ENCODE data around the gene RIBC1. TPM values are rescaled to one million over a fixed set of nuclear protein-coding genes. Genes with fewer than 3 reads are reported as not detected.
"Not testable (repeated sequence)": the region's sequence is repeated elsewhere in the genome, so short reads cannot be mapped to it uniquely, and the experiment has no call there.

Gene RIBC1
- total RNA-seq, 2 donors from 2014 or later, result 1.1 to 1.5 TPM

DNA sequence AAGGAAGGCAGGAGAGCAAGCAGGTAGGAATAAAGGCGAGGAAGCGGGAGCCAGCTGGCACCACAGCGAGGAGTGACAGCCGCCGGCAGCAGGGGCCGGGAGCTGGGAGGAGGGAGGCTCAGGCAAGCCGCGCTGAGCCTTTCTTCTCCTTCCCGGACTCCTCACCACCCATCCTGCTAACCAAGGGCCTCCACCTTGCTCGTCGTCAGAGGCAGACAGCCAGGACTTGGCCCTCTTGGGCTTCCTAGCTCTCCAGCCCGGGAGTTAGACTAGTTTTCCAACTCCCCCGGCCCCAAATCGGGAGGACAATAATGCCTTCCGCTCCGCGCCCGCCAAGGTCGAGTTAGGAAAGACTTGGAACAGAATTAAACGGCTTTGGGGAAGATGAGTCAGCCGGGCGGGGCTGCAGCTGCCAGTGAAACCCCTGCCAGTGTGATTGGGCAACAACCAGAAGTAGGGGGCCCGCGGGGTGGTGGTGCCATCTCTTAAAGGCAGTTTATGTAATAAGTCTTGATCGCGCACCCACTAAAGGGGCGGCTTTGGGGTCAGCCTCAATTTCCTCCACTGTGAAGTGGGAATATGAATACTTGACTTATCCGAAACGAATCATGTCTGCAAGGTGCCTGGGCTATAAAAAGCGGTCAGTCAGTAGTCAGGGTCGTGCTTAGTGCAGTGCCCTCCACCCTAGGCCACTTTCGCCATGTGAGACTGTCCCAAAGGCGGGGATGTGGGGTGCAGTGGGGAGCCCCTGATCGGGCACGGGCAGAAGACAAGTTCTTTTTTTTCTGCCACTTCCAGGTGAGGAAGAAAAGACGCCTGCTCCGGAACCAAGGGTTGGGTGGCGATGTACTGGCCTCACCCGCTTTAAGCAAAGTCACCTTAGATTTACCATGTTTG lies 18.2 kb downstream of the RIBC1 start:
- H3K4me1 Mint-ChIP-seq (ENCODE audit: low read depth in 2 of 2), result peaks cover 14 to 32% of the 10 kb centered on the region in 2 donors
- DNase-seq (ENCODE audit: low spot score), result peak; percentile 72
- H3K9me3 Mint-ChIP-seq, result no peaks in the 10 kb centered on the region
- peak; percentile 3 to 52 for ATAC-seq
- peaks cover 0 to 15% of the 10 kb centered on the region in 2 donors for H3K27me3 Mint-ChIP-seq
- H3K36me3 Mint-ChIP-seq, result no peaks in the 10 kb centered on the region
- H3K27ac Mint-ChIP-seq, result peak overlapping the region; percentile 52 to 67
- H3K4me3 Mint-ChIP-seq, result peak overlapping the region; percentile 80

DNA sequence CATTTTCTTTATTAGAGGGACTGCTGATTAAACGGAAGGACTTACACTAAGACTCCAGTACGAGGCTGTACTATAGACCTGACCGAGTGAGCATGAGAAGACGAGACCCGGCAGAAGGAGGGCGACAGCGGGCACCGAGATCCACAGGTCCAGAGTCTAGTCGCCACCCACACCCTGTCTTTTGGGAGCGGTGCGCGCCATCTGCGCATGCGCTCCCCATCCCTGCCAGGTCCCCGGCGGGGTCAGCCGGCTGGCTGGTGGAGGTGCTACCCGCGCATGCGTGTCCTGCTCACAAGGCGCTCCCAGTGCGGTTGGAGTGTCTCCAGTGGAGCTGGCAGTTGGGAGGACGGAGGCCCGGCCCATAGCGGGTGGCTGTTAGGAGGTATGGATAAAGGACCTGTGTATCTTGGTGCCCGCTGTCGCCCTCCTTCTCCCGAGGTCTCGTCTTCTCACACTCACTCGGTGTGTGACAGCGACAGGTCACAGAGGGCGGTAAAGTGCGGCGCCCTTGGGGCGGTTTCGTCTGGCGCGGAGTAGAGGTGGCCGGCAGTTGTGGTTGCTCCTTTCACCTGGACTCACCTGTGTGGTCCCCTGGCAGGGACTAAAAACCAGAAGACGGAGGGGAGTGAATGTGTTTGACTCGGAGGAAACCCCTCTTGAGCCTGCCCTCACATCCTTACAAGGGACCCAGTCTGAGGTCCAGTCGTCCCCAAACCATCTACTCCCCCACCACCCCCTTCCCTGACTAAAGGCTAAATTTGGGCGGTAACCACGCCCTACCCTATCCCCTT lies 19.1 kb downstream of the RIBC1 start:
- Mint-ChIP-seq H3K9me3 (no peaks in the 10 kb centered on the region), H3K36me3 (no peaks in the 10 kb centered on the region), H3K4me1 (ENCODE audit: low read depth in 2 of 2) (peaks cover 14 to 26% of the 10 kb centered on the region in 2 donors), H3K27me3 (peaks cover 0 to 17% of the 10 kb centered on the region in 2 donors), H3K4me3 (peak overlapping the region; percentile 80), H3K27ac (peak overlapping the region in 1 of 2 donors; percentile 31)
- DNase-seq (ENCODE audit: low spot score) (peak; percentile 85), ATAC-seq (peak; percentile 88 to 89)

DNA sequence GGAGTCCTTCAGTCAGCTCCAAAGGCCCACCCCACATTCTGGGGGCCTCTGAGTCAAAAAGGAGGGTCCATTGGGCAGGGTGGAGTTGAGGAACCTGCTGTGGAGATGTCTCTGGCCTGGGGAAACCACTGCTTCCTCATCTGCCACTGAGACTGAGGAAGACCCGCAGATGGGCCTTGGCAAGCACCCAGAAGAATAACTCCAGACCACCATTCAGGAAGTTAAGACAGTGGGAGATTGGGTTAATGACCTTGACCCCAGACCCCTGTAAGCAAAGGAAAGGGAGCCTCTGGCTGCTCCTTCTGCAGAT lies 19.6 kb downstream of the RIBC1 start:
- Mint-ChIP-seq H3K27ac (no peak overlapping the region), H3K9me3 (no peaks in the 10 kb centered on the region), H3K4me3 (peak overlapping the region; percentile 80), H3K36me3 (no peaks in the 10 kb centered on the region), H3K27me3 (peaks cover 0 to 17% of the 10 kb centered on the region in 2 donors), H3K4me1 (ENCODE audit: low read depth in 2 of 2) (peaks cover 14 to 26% of the 10 kb centered on the region in 2 donors)
- no peak for ATAC-seq
- no peak for DNase-seq (ENCODE audit: low spot score)

DNA sequence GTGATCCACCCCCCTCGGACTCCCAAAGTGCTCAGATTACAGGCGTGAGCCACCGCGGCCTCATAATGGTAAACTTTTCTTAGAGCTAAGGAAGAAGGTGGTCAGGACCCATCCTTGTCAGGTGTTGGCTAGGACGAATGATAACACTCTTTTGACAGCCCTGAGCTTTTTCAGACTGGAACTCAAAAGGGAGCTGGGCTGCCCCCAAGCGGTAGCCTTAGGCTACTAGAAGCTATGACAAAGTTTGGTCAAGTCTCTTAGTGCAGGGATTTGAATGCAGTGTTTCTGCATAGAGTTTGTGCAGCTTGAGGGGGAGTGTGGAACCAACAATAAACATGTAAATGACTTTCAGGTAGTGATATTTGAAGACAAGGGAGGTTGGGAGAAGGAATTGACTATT lies 23.3 kb downstream of the RIBC1 start:
- Mint-ChIP-seq H3K27me3 (peaks cover 0 to 12% of the 10 kb centered on the region in 2 donors), H3K4me1 (ENCODE audit: low read depth in 2 of 2) (peaks cover 0 to 7% of the 10 kb centered on the region in 2 donors), H3K27ac (no peak overlapping the region), H3K4me3 (no peak overlapping the region), H3K36me3 (no peaks in the 10 kb centered on the region), H3K9me3 (no peaks in the 10 kb centered on the region)
- no peak for DNase-seq (ENCODE audit: low spot score)
- ATAC-seq, result peak in 1 of 2 donors; percentile 54

DNA sequence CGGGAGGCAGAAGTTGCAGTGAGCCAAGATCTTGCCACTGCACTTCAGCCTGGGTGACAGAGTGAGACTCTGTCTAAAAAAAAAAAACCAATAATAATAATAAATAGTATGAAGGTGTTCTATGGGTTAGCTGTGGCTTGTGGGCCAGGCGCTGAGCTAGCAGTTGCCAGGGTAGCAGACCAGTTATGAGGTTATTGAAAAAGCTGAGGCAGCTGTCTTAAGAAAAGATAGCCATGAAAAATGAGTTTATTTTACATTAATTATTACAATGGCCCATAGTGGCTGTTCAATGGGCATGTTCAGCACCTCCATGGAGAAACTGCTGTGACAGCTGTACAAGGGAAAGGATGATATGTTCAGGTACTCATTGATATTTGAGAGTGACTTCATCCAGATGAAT lies 24.8 kb downstream of the RIBC1 start:
- DNase-seq (ENCODE audit: low spot score), result no peak
- Mint-ChIP-seq H3K27me3 (peaks cover 0 to 12% of the 10 kb centered on the region in 2 donors), H3K36me3 (no peaks in the 10 kb centered on the region), H3K27ac (no peak overlapping the region), H3K4me1 (ENCODE audit: low read depth in 2 of 2) (no peaks in the 10 kb centered on the region), H3K4me3 (no peak overlapping the region), H3K9me3 (no peaks in the 10 kb centered on the region)
- ATAC-seq, result no peak

DNA sequence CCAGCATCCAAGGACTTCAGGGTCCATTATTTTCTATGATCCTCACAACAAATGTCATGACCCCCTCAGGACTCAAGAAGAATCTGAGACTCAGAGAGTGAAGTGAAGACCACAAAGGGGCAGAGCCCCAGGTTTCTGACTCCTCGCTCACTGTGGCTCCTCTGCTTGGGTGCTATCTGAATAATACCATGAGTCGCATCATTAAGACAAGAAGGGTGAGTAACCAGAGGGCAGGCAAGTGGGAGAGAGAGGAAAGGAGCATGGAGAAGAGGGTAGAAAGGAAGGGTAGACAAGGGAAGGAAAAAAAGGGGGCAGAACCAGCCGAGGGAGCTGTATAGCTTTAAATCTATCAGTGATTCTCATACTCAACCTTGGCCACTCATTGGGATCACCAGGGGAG lies 27.0 kb downstream of the RIBC1 start:
- Mint-ChIP-seq H3K27me3 (peaks cover 0 to 12% of the 10 kb centered on the region in 2 donors), H3K36me3 (no peaks in the 10 kb centered on the region), H3K4me3 (no peak overlapping the region), H3K27ac (no peak overlapping the region), H3K4me1 (ENCODE audit: low read depth in 2 of 2) (no peaks in the 10 kb centered on the region), H3K9me3 (no peaks in the 10 kb centered on the region)
- DNase-seq (ENCODE audit: low spot score) (no peak), ATAC-seq (no peak)

DNA sequence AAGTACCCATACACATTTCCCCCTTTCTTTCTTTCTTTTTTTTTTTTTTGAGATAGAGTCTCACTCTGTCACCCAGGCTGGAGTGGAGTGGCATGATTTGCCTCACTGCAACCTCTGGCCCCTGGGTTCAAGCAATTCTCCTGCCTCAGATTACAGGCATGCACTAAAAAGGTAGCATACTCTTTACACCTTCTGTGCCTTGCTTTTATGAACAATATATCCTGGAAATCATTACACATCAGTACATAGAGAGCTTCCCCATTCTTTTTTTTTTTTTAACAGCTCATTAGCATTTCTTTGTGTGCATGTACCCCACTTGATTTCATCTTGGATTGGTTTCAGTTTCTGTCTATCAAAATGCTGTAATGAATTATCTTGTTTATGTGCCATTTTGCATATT lies 30.1 kb downstream of the RIBC1 start:
- Mint-ChIP-seq H3K4me3 (no peak overlapping the region), H3K27me3 (peaks cover 6 to 23% of the 10 kb centered on the region in 2 donors), H3K36me3 (no peaks in the 10 kb centered on the region), H3K9me3 (no peaks in the 10 kb centered on the region), H3K4me1 (ENCODE audit: low read depth in 2 of 2) (no peaks in the 10 kb centered on the region), H3K27ac (no peak overlapping the region)
- no peak for ATAC-seq
- no peak for DNase-seq (ENCODE audit: low spot score)

DNA sequence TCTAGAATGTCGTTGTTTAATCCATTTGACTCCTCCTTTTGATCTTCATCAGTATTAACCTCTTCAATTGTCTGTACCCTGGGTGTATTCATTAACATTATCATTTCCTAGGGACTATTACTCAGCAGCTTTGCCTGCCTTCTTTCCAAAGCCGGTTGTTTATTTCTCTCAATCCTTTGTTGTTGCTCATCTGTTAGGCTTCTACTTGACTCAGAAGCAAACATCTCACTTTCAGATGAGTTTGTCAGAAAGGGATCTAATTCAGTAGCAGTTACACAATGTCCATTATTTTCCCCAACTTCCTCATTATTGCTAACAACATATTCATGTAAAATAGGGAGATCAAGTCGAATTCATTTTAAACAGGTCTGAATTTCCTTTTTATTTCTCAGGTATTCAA lies 33.6 kb downstream of the RIBC1 start:
- no peak overlapping the region for H3K27ac Mint-ChIP-seq
- DNase-seq (ENCODE audit: low spot score) (no peak), ATAC-seq (no peak)
- H3K9me3 Mint-ChIP-seq, result no peaks in the 10 kb centered on the region
- H3K4me3 Mint-ChIP-seq, result no peak overlapping the region
- H3K36me3 Mint-ChIP-seq, result no peaks in the 10 kb centered on the region
- H3K4me1 Mint-ChIP-seq (ENCODE audit: low read depth in 2 of 2), result no peaks in the 10 kb centered on the region
- H3K27me3 Mint-ChIP-seq, result peaks cover 13 to 26% of the 10 kb centered on the region in 2 donors

DNA sequence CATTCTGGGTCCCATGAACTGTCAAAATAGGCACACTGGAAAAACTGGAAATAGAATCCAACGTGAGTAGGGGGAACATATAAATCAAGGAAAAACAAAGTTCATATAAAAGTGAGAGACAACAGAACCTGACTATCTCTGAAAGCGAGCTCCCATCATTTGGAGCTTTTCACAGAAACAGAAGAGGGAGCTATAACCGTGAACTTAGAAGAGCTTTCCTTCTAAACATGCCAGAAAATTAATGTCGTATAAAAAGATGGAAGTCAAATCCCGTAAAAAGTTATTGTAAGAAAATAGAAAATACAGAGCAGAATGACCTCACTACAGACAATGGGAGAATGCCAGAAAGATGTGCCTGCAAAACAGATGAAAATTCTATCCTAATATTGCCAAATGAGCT lies 35.4 kb downstream of the RIBC1 start:
- Mint-ChIP-seq H3K27me3 (peaks cover 13 to 27% of the 10 kb centered on the region in 2 donors), H3K4me3 (no peak overlapping the region), H3K27ac (no peak overlapping the region), H3K36me3 (no peaks in the 10 kb centered on the region), H3K9me3 (no peaks in the 10 kb centered on the region), H3K4me1 (ENCODE audit: low read depth in 2 of 2) (no peaks in the 10 kb centered on the region)
- ATAC-seq, result no peak
- no peak for DNase-seq (ENCODE audit: low spot score)

DNA sequence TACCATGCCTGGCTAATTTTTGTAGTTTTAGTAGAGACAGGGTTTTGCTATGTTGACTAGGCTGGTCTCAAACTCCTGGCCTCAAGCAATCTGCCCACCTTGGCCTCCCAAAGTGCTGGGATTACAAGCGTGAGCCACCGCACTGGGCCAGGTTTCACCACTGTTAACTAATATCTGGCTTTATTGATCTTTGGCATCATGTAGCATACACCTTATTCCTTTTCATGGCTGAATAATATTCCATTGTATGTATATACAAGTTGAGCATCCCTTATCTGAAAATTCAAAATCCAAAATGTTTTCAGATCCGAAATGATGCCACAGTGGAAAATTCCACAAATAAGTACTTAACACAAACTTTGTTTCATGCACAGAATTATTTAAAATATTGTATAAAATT lies 46.0 kb downstream of the RIBC1 start:
- ATAC-seq; H3K36me3 Mint-ChIP-seq; H3K27ac Mint-ChIP-seq; H3K9me3 Mint-ChIP-seq; DNase-seq (ENCODE audit: low spot score); H3K4me1 Mint-ChIP-seq (ENCODE audit: low read depth in 2 of 2); H3K4me3 Mint-ChIP-seq: not testable (repeated sequence)
- peaks cover 15 to 25% of the 10 kb centered on the region in 2 donors for H3K27me3 Mint-ChIP-seq

DNA sequence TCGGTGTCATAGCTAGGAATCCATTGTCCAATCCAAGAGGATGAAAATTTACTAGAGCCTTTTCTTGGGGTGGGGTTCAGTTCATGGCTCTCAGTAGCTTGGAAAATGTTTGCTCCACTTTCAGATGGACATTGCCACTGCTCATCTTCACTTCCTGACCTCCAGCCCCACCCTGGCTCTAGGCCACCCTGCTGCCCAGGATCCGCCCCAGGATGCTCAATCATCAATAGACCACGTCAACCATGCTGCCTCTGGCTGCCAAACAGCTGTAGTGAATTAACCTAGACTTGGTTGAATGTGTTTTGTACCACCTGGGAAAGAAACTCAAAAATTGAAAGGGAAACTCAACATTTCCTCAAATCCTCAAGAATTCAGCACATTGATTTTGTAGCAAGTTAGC lies 48.7 kb downstream of the RIBC1 start:
- Mint-ChIP-seq H3K9me3 (no peaks in the 10 kb centered on the region), H3K36me3 (no peaks in the 10 kb centered on the region), H3K27ac (no peak overlapping the region), H3K4me3 (no peak overlapping the region), H3K4me1 (ENCODE audit: low read depth in 2 of 2) (no peaks in the 10 kb centered on the region), H3K27me3 (peaks cover 21 to 29% of the 10 kb centered on the region in 2 donors)
- ATAC-seq (no peak), DNase-seq (ENCODE audit: low spot score) (no peak)

DNA sequence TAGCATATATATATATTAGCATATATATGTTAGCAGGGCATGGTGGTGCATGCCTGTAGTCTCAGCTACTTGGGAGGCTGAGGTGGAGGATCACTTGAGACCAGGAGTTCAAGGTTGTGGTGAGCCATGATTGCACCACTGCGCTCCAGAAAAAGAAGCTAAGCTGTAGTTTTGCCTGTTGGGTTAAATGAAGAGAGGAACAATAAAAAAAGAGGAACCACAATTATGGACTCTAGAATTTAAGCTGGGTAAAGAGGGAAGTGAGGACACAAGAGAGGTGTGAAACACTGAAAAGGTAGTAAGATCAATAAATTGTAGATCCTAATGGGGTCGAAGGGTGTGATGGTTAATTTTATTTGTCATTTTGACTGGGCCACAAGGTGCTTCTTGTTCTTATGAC lies 52.0 kb downstream of the RIBC1 start:
- DNase-seq (ENCODE audit: low spot score), result no peak
- H3K36me3 Mint-ChIP-seq, result no peaks in the 10 kb centered on the region
- no peaks in the 10 kb centered on the region for H3K9me3 Mint-ChIP-seq
- no peak overlapping the region for H3K4me3 Mint-ChIP-seq
- no peaks in the 10 kb centered on the region for H3K4me1 Mint-ChIP-seq (ENCODE audit: low read depth in 2 of 2)
- H3K27ac Mint-ChIP-seq, result no peak overlapping the region
- H3K27me3 Mint-ChIP-seq, result peaks cover 21 to 31% of the 10 kb centered on the region in 2 donors
- ATAC-seq, result no peak

DNA sequence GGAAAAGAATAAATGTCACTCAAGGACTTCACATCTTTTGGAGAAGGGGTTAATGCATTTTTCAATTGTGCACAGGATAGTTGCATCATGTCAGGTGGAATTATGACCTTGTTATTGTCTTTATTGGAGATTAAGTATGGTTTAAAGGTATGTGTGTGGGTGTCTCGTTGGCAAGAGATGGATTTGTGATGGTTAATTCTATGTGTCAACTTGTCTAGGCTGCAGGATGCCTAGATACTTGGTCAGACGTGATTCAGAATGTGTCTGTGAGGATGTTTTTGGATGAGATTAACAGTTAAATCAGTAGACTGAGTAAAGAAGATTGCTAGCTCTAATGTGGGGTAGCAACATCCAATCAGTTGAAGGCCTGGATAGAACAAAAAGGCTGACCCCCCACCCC lies 53.7 kb downstream of the RIBC1 start:
- Mint-ChIP-seq H3K36me3 (no peaks in the 10 kb centered on the region), H3K4me3 (no peak overlapping the region), H3K27me3 (peaks cover 13 to 26% of the 10 kb centered on the region in 2 donors), H3K4me1 (ENCODE audit: low read depth in 2 of 2) (peaks cover 0 to 3% of the 10 kb centered on the region in 2 donors), H3K27ac (no peak overlapping the region), H3K9me3 (no peaks in the 10 kb centered on the region)
- no peak for DNase-seq (ENCODE audit: low spot score)
- no peak for ATAC-seq

DNA sequence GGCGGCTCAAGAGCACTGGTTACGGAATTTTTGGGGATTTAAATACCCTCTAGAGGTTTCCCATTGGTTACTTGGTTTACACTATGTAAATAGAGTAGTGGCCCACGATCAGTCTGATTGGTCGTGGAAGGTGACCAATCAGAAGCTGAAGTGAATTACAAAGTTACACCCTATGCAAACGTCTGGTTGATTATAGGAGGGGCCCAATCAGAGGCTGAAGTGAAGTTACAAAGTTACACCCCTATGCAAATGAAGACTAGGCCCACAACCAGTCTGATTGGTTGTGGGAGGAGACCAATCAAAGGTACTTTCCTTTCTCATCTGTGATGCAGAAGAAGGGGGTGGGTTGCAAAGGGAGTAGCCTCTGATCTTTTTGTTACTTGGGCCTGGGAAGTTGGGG lies 56.6 kb downstream of the RIBC1 start:
- Mint-ChIP-seq H3K4me1 (ENCODE audit: low read depth in 2 of 2) (peaks cover 0 to 8% of the 10 kb centered on the region in 2 donors), H3K27me3 (peaks cover under 1 to 19% of the 10 kb centered on the region in 2 donors), H3K4me3 (no peak overlapping the region), H3K27ac (no peak overlapping the region), H3K9me3 (no peaks in the 10 kb centered on the region), H3K36me3 (no peaks in the 10 kb centered on the region)
- no peak for DNase-seq (ENCODE audit: low spot score)
- peak in 1 of 2 donors; percentile 48 for ATAC-seq
